Transverse colon (tissue), 4 donors: ENCODE measurements around the gene RHBDL2. TPM values are rescaled to one million over a fixed set of nuclear protein-coding genes. Genes with fewer than 3 reads are reported as not detected.

Source experiments
- DNase-seq: peaks from one replicate; pipeline ENCODE4 v3.0.0-alpha.2; 2019
- H3K27ac ChIP-seq, 4 donors: fragments of 200-600 bp; sonication (generic); 2 replicates each; pipeline ENCODE4 v1.5.1; 2016 to 2018; ENCODE audit warnings: inconsistent platforms in 4 of 4
- H3K27me3 ChIP-seq: fragments of 200-600 bp; sonication (generic); 2 replicates; pipeline ENCODE4 v1.5.1; 2017; ENCODE audit warnings: inconsistent platforms
- H3K36me3 ChIP-seq, 4 donors: fragments of 200-600 bp; sonication (generic); 2 replicates each; pipeline ENCODE4 v1.5.1; 2017 to 2019; ENCODE audit warnings: inconsistent platforms in 4 of 4
- H3K4me1 ChIP-seq, 4 donors: fragments of 200-600 bp; sonication (generic); 2 replicates each; pipeline ENCODE4 v1.5.1; 2017 to 2020; ENCODE audit warnings: inconsistent platforms in 4 of 4
- H3K4me3 ChIP-seq, 4 donors: fragments of 200-600 bp; sonication (generic); 1 replicate in 1 of 4; 2 replicates in 3 of 4; pipeline versions ENCODE4 v1.5.1 to v1.6.1; 2017 to 2019; ENCODE audit warnings: inconsistent platforms in 4 of 4
- H3K9me3 ChIP-seq, 2 donors: fragments of 200-600 bp; sonication (generic); 2 replicates each; pipeline ENCODE4 v1.5.1; 2017 to 2019; ENCODE audit warnings: inconsistent platforms in 2 of 2
- EP300 ChIP-seq: sonication (generic); formaldehyde crosslinking; IDR thresholded peaks from one replicate; pipeline ENCODE4 v1.6.1; 2017; ENCODE audit warnings: antibody characterized with exemption, low read depth
- POLR2A ChIP-seq: fragments of 450-650 bp; IDR thresholded peaks from one replicate; pipeline ENCODE4 v1.6.1; 2016; ENCODE audit warnings: antibody characterized with exemption, mild to moderate bottlenecking, moderate library complexity
- POLR2AphosphoS5 ChIP-seq, 3 donors: sonication (generic); formaldehyde crosslinking; IDR thresholded peaks; one replicate each; pipeline ENCODE4 v1.6.1; 2016; ENCODE audit warnings: antibody characterized with exemption in 3 of 3
- WGBS, 2 donors: methylation state at CpG; one replicate each; pipeline ENCODE4 v1.1.5; 2018; ENCODE audit warnings: low coverage in 1 of 2; 5-methylcytosine and 5-hydroxymethylcytosine counted together
- in situ Hi-C, 4 donors: fragments of 200-750 bp; cut with MboI; loops; one replicate each; pipeline versions ENCODE4 v1.15.0 to v1.15.1; 2017; ENCODE audit warnings: low sequenced_read_pairs in 3 of 4, low pct_ligation_motif_present in 1 of 4, low pct_unique_long_range_greater_than_20kb in 1 of 4
- intact Hi-C: fragments of 100-400 bp; cut with DNase I; formaldehyde crosslinking; loops from one replicate; pipeline ENCODE4 v1.15.1; 2023; ENCODE audit warnings: low total_unique reads
- total RNA-seq, 4 donors: library from RNA; depleted of rRNA; stranded (reverse); fragments of >200 nt; gene quantifications; one replicate each; pipeline ENCODE4 v1.1.0, GENCODE V29; 2016
- TF ChIP-seq, protein P1 (sequence below), 5 experiments: fragments of 200-600 bp in 3 of 5; fragments of 450-650 bp in 2 of 5; sonication (generic) in 3 of 5; IDR thresholded peaks; 1 replicate in 2 of 5; 2 replicates in 3 of 5; pipeline ENCODE4 v1.5.1; 2016 to 2017; ENCODE audit warnings: antibody characterized with exemption in 5 of 5, inconsistent platforms in 3 of 5, mild to moderate bottlenecking in 2 of 5, moderate library complexity in 1 of 5

RHBDL2 gene
- total RNA-seq, 4 donors from 2014 or later = 3.7 to 22.5 (median 17.6) TPM

DNA sequence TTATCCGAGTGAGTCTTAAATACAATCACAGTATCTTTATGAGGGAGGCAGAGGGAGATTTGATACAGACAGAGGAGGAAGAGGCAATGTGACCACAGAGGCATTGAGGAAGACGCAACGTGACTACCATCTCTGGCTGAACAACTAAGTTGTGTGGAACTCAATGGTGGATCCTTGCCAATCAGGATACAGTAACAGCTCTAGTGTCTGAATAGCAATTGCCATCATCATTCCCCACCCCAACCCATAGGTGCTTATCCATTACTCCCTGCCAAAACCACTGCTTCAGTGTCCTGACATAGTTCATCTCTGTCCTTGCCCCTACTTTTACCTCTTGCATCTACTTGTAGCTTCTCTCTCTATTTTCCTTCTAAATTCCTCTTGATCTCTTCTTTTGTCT lies 20.5 kb upstream of the RHBDL2 start:
- Histone ChIP-seq H3K27me3 (no peaks in the 10 kb centered on the region), H3K4me1 (no peaks in the 10 kb centered on the region), H3K9me3 (no peaks in the 10 kb centered on the region), H3K27ac (no peak overlapping the region), H3K4me3 (no peak overlapping the region), H3K36me3 (no peaks in the 10 kb centered on the region)
- intact Hi-C loops (no loop called here), in situ Hi-C loops (no loop called here)
- WGBS, 2 donors = 60 to 70% methylated on average over 3 of the region's 3 CpGs
- TF ChIP-seq, protein P1, sequence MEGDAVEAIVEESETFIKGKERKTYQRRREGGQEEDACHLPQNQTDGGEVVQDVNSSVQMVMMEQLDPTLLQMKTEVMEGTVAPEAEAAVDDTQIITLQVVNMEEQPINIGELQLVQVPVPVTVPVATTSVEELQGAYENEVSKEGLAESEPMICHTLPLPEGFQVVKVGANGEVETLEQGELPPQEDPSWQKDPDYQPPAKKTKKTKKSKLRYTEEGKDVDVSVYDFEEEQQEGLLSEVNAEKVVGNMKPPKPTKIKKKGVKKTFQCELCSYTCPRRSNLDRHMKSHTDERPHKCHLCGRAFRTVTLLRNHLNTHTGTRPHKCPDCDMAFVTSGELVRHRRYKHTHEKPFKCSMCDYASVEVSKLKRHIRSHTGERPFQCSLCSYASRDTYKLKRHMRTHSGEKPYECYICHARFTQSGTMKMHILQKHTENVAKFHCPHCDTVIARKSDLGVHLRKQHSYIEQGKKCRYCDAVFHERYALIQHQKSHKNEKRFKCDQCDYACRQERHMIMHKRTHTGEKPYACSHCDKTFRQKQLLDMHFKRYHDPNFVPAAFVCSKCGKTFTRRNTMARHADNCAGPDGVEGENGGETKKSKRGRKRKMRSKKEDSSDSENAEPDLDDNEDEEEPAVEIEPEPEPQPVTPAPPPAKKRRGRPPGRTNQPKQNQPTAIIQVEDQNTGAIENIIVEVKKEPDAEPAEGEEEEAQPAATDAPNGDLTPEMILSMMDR (IDR thresholded peaks at IDR 0.05) = no peak
- DNase-seq = no peak

DNA sequence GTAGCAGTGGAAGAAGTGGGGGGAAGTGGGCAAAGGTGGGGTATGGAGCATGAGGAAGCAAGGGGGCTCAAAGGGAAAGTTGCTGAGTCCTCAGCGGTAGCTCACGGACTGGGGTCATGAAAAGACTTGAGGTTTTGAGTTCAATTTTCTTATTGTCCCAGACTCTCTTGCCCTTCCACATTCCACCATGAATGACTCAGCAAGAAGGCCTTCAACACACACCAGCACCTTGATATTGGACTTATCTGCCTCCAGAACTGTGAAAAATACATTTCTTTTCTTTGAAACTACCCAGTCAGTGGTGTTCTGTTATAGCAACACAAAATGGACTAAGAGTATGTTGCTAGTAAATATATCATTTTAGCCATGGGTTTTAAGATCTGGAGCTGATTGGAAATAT lies 17.3 kb upstream of the RHBDL2 start:
- Histone ChIP-seq H3K36me3 (no peaks in the 10 kb centered on the region), H3K9me3 (no peaks in the 10 kb centered on the region), H3K4me3 (no peak overlapping the region), H3K27ac (no peak overlapping the region), H3K4me1 (no peaks in the 10 kb centered on the region), H3K27me3 (no peaks in the 10 kb centered on the region)
- in situ Hi-C loops = no loop called here
- WGBS, 2 donors = 81 to 93% methylated on average over 2 of the region's 2 CpGs
- no peak for DNase-seq
- intact Hi-C loops = no loop called here
- TF ChIP-seq EP300 (no peak), POLR2AphosphoS5 (IDR thresholded peaks at IDR 0.05) (no peak), POLR2A (no peak)
- TF ChIP-seq, protein P1 (IDR thresholded peaks at IDR 0.05) = no peak

DNA sequence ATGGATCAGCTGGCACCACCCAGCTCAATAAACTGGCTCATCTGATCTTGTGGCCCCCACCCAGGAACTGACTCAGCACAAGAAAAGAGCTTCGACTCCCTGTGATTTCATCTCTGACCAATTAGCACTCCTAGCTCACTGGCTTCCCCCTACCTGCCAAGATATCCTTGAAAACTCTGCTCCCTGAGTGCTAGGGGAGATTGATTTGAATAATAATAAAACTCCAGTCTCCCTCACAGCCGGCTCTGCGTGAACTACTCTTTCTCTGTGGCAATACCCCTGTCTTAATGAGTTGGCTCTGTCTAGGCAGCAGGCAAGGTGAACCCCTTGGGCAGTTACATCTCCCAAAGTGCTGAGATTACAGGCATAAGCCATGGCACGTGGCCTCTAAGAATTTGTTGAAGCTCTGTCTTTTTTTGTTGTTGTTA lies 11.8 kb upstream of the RHBDL2 start:
- intact Hi-C loops (no loop called here), in situ Hi-C loops (no loop called here)
- 51% methylated on average over 4 of the region's 4 CpGs; no CpG with 5 or more reads in 1 of the 2 donors for WGBS, 2 donors
- no peaks in the 10 kb centered on the region for H3K4me1 ChIP-seq
- H3K36me3 ChIP-seq = no peaks in the 10 kb centered on the region
- DNase-seq = no peak
- H3K27ac ChIP-seq = no peak overlapping the region
- no peaks in the 10 kb centered on the region for H3K9me3 ChIP-seq
- H3K27me3 ChIP-seq = no peaks in the 10 kb centered on the region
- H3K4me3 ChIP-seq = no peak overlapping the region
- TF ChIP-seq POLR2A (no peak), POLR2AphosphoS5 (IDR thresholded peaks at IDR 0.05) (no peak), EP300 (no peak)
- TF ChIP-seq, protein P1 (IDR thresholded peaks at IDR 0.05) = no peak

DNA sequence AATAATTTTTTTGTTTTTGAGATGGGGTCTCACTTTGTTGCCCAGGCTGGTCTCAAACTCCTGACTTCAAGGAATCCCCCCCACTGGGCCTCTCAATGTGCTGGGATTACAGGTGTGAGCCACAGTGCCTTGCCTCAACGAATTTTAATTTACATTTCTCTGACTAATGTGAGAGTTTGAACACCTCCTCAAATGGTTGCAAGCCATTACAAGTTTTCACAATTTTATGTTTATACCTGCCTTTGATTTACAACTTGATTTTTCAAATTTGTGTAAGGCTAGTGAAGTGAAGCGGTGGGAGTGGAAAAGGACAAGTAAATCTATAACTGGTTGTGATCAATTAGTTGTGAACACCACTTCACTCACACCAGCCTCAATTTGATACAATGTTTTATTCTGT lies 8.9 kb upstream of the RHBDL2 start:
- Histone ChIP-seq H3K9me3 (no peaks in the 10 kb centered on the region), H3K4me1 (no peaks in the 10 kb centered on the region), H3K27ac (no peak overlapping the region), H3K4me3 (no peak overlapping the region), H3K36me3 (no peaks in the 10 kb centered on the region), H3K27me3 (no peaks in the 10 kb centered on the region)
- intact Hi-C loops (no loop called here), in situ Hi-C loops (no loop called here)
- TF ChIP-seq, protein P1 (IDR thresholded peaks at IDR 0.05) = no peak
- TF ChIP-seq POLR2A (no peak), EP300 (no peak), POLR2AphosphoS5 (IDR thresholded peaks at IDR 0.05) (no peak)
- WGBS, 2 donors = 59 to 100% methylated on average over 1 to 2 of the region's 2 CpGs
- DNase-seq = no peak
